Common myeloid progenitor, CD34-positive (primary cell): ENCODE results near the gene SRRM3.

Source experiments
- CTCF ChIA-PET: fragments of 350-600 bp; sonication (Branson Sonifier 250); formaldehyde crosslinking; loops from one replicate; lab custom pipeline; 2021; ENCODE audit warnings: antibody characterized with exemption; lab: Charles Lee
- POLR2A ChIA-PET: fragments of 350-600 bp; sonication (Branson Sonifier 250); formaldehyde crosslinking; loops from one replicate; lab custom pipeline; 2021; ENCODE audit warnings: antibody characterized with exemption; lab: Charles Lee
- DNase-seq, 3 donors: peaks; one replicate each; pipeline versions ENCODE4 v3.0.0 to v3.0.0-alpha.2; 2013
- H3K27ac ChIP-seq, 2 experiments: 1 replicate in 1 of 2; 2 replicates in 1 of 2; pipeline ENCODE4 v1.7.0; 2013; ENCODE audit warnings: inconsistent platforms in 2 of 2, low read length in 2 of 2, mild to moderate bottlenecking in 2 of 2, low read depth in 1 of 2, moderate library complexity in 1 of 2; ENCODE audit not compliant: severe bottlenecking in 2 of 2, insufficient read depth in 1 of 2, poor library complexity in 1 of 2
- H3K27me3 ChIP-seq, 5 experiments: replicated peaks in 2 of 5; 1 replicate in 3 of 5; 2 replicates in 2 of 5; pipeline versions ENCODE4 v1.6.1 to v1.7.0; 2013; ENCODE audit warnings: low read length in 4 of 5, mild to moderate bottlenecking in 2 of 5, moderate library complexity in 2 of 5, inconsistent platforms in 1 of 5; ENCODE audit not compliant: insufficient read depth in 5 of 5, control insufficient read depth in 4 of 5
- H3K36me3 ChIP-seq, 4 experiments: 1 replicate in 2 of 4; 2 replicates in 2 of 4; pipeline versions ENCODE4 v1.6.1 to v1.7.0; 2013; ENCODE audit warnings: low read length in 3 of 4, control low read depth in 1 of 4, mild to moderate bottlenecking in 1 of 4; ENCODE audit not compliant: control insufficient read depth in 4 of 4, insufficient read depth in 4 of 4
- H3K4me1 ChIP-seq, 4 experiments: 1 replicate in 3 of 4; 2 replicates in 1 of 4; pipeline versions ENCODE4 v1.6.1 to v1.7.1; 2013; ENCODE audit warnings: low read length in 3 of 4, mild to moderate bottlenecking in 3 of 4, control low read depth in 1 of 4, inconsistent platforms in 1 of 4, moderate library complexity in 1 of 4; ENCODE audit not compliant: control insufficient read depth in 4 of 4, insufficient read depth in 4 of 4; ENCODE audit errors: control extremely low read depth in 1 of 4
- H3K4me3 ChIP-seq, 7 experiments: 1 replicate in 4 of 7; 2 replicates in 3 of 7; pipeline versions ENCODE4 v1.5.1 to v1.7.0; 2013; ENCODE audit warnings: mild to moderate bottlenecking in 7 of 7, low read length in 6 of 7, moderate library complexity in 6 of 7, inconsistent platforms in 2 of 7, low read depth in 2 of 7, control low read depth in 1 of 7; ENCODE audit not compliant: insufficient read depth in 4 of 7, control insufficient read depth in 1 of 7; ENCODE audit errors: extremely low read depth in 1 of 7
- H3K9me3 ChIP-seq, 5 experiments: 1 replicate in 4 of 5; 2 replicates in 1 of 5; pipeline versions ENCODE4 v1.6.1 to v1.7.1; 2013; ENCODE audit warnings: low read length in 4 of 5, mild to moderate bottlenecking in 2 of 5, inconsistent platforms in 1 of 5, low read depth in 1 of 5, moderate library complexity in 1 of 5; ENCODE audit not compliant: control insufficient read depth in 4 of 5, insufficient read depth in 2 of 5; ENCODE audit errors: control extremely low read depth in 1 of 5
- WGBS: methylation state at CpG from one replicate; pipeline ENCODE4 v1.1.5; 2013; ENCODE audit not compliant: insufficient coverage; 5-methylcytosine and 5-hydroxymethylcytosine counted together

Gene SRRM3

GRCh38 chr7:76278540-76278939 is 76.8 kb downstream of the SRRM3 start:
- DNase-seq, result no peak
- Histone ChIP-seq H3K9me3 (no peaks in the 10 kb centered on the region), H3K27ac (no peak overlapping the region), H3K4me1 (peaks cover 0 to 18% (median 15%) of the 10 kb centered on the region in 4 experiments), H3K36me3 (no peaks in the 10 kb centered on the region), H3K4me3 (no peak overlapping the region), H3K27me3 (peaks cover 0 to 50% (median 19%) of the 10 kb centered on the region in 5 experiments)
- POLR2A ChIA-PET, result no interaction called here
- 100% methylated on average over 1 of the region's 1 CpG for WGBS
- CTCF ChIA-PET, result interaction anchor here (1.2 to 2.6 kb wide), 5 partner anchors 9 to 35 kb away, joined by 3 to 9 read pairs (median 3); no protein-coding TSS in a partner anchor

GRCh38 chr7:76280408-76280807 is 78.7 kb downstream of the SRRM3 start:
- no peaks in the 10 kb centered on the region for H3K36me3 ChIP-seq
- ChIA-PET POLR2A (no interaction called here), CTCF (no interaction called here)
- no peak for DNase-seq
- no peak overlapping the region for H3K4me3 ChIP-seq
- no peaks in the 10 kb centered on the region for H3K9me3 ChIP-seq
- 38% methylated on average over 8 of the region's 25 CpGs for WGBS
- H3K4me1 ChIP-seq, result peaks cover 0 to 18% (median 15%) of the 10 kb centered on the region in 4 experiments
- H3K27ac ChIP-seq, result no peak overlapping the region
- peaks cover 0 to 62% (median 21%) of the 10 kb centered on the region in 5 experiments for H3K27me3 ChIP-seq

DNA sequence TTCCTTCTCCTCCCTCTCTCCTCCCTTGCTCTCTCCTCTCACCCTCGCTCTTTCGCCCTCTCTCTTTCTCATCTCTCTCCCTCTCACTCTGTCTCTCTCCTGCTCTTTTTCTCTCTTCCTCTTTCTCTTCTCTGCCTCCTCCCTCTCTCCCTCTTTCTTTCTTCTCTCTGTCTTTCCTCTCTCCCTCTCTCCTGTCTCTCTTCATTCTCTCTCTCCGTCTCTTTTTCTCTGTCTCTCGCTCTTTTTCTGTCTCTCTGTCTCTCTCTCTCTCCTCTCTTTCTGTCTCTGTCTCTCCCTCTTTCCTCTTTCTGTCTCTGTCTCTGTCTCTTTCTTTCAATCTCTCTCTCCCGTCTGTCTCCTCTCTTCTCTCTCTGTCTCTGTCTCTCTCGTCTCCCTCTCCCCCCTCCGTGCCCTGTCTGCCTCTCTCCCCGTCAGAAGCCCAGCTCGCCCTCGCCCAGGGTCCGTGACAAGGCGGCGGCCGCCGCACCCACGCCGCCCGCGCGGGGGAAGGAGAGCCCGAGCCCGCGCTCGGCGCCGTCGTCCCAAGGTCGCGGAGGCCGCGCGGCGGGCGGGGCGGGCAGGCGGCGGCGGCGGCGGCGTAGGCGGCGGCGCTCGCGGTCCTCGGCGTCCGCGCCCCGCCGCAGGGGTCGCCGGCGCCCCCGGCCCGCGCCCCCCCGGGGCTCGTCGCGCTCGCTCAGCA is 79.5 kb downstream of the SRRM3 start:
- H3K4me3 ChIP-seq, result peak overlapping the region in 4 of 7 experiments; percentile 16 to 65 (median 48)

GRCh38 chr7:76281706-76282343 is 80.1 kb downstream of the SRRM3 start:
- no peak for DNase-seq
- no peak overlapping the region for H3K27ac ChIP-seq
- ChIA-PET POLR2A (no interaction called here), CTCF (interaction anchor here (1.1 to 14.8 kb wide), 4 partner anchors 11 to 29 kb away, joined by 3 to 303 read pairs (median 5); partner anchors contain the start of gene HSPB1)
- peak overlapping the region in 3 of 7 experiments; percentile 48 to 65 (median 55) for H3K4me3 ChIP-seq
- H3K9me3 ChIP-seq, result no peaks in the 10 kb centered on the region
- H3K36me3 ChIP-seq, result no peaks in the 10 kb centered on the region
- H3K27me3 ChIP-seq, result peaks cover 0 to 62% (median 21%) of the 10 kb centered on the region in 5 experiments
- 2% methylated on average over 16 of the region's 36 CpGs for WGBS
- H3K4me1 ChIP-seq, result peaks cover 0 to 18% (median 15%) of the 10 kb centered on the region in 4 experiments

More for the DNA sequence above, 79.5 kb downstream of the SRRM3 start:
- Histone ChIP-seq H3K36me3 (no peaks in the 10 kb centered on the region), H3K9me3 (no peaks in the 10 kb centered on the region), H3K27ac (no peak overlapping the region), H3K4me1 (peaks cover 0 to 18% (median 15%) of the 10 kb centered on the region in 4 experiments), H3K27me3 (peaks cover 0 to 62% (median 21%) of the 10 kb centered on the region in 5 experiments)
- POLR2A ChIA-PET, result no interaction called here
- CTCF ChIA-PET, result interaction anchor here (1.1 to 14.8 kb wide), 3 partner anchors 11 to 30 kb away, joined by 3 to 303 read pairs (median 4); partner anchors contain the start of gene HSPB1
- 11% methylated on average over 19 of the region's 63 CpGs for WGBS
- no peak for DNase-seq

DNA sequence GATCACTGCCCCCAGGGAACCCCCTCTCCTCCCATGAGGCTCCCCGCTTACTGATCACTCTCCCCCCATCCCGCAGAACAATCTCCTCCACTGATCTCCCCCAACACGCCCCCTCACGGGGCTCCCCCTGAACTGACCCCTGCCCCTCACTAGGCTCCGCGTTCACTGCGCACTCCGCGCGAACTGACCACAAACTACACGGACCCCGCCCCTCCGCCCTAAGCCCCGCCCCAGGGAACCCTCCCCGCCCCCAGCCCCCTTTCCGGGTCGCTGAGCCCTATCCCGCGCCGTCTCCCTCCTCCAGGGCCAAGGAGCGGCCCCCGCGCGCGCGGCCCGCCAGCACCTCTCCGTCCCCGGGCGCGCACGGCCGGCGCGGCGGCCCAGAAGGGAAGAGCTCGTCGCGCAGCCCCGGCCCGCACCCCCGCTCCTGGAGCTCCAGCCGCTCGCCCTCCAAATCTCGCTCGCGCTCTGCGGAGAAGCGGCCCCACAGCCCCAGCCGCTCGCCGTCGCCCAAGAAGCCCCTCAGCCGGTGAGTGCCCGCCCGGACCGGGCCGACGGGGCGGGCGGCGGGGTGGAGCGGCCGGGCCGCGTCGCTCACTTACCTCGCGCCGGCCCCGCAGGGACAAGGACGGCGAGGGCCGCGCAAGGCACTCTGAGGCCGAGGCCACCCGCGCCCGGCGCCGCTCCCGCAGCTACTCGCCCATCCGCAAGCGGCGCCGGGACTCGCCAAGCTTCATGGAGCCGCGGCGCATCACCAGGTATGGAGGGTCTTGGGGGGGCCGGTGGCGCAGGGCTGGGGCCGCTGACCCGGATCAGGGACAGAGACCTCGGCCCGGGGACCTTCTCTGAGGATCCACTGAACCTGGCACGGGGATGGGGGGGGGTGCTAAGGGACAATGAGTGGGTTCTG is 80.9 kb downstream of the SRRM3 start:
- peaks cover 0 to 62% (median 21%) of the 10 kb centered on the region in 5 experiments for H3K27me3 ChIP-seq

More for the DNA sequence above, 80.9 kb downstream of the SRRM3 start:
- 4% methylated on average over 43 of the region's 98 CpGs for WGBS
- DNase-seq, result peak in 2 of 3 donors; percentile 33 to 51
- ChIA-PET POLR2A (interaction anchor here (0.6 kb wide), 1 partner anchor 45 kb away, joined by 3 read pairs; no protein-coding TSS in a partner anchor), CTCF (interaction anchor here (1.1 to 14.8 kb wide), 4 partner anchors 10 to 29 kb away, joined by 3 to 303 read pairs (median 5); partner anchors contain the start of gene HSPB1)
- Histone ChIP-seq H3K4me1 (peaks cover 0 to 21% (median 15%) of the 10 kb centered on the region in 4 experiments), H3K27ac (no peak overlapping the region), H3K9me3 (no peaks in the 10 kb centered on the region), H3K36me3 (no peaks in the 10 kb centered on the region), H3K4me3 (peak overlapping the region in 6 of 7 experiments; percentile 10 to 65 (median 48))
